CD14-positive monocyte (primary cell): ENCODE data around the gene SPN. TPM values are rescaled to one million over a fixed set of nuclear protein-coding genes. Genes with fewer than 3 reads are reported as not detected.
"Not testable (repeated sequence)": the region's sequence is repeated elsewhere in the genome, so short reads cannot be mapped to it uniquely, and the experiment has no call there.

Experiments
- DNase-seq, 3 donors: peaks; one replicate each; pipeline ENCODE4 v3.0.0-alpha.2; 2011 to 2022
- H2AFZ ChIP-seq: 2 replicates; pipeline ENCODE4 v1.6.0; 2012; ENCODE audit warnings: mild to moderate bottlenecking, low read depth, low read length, inconsistent platforms; ENCODE audit not compliant: insufficient read depth, poor library complexity, severe bottlenecking
- H3K27ac ChIP-seq, 2 donors: 1 replicate in 1 of 2; 2 replicates in 1 of 2; pipeline ENCODE4 v1.5.1; 2012 to 2013; ENCODE audit warnings: low read length in 2 of 2, control low read depth in 1 of 2, inconsistent platforms in 1 of 2, low read depth in 1 of 2, mild to moderate bottlenecking in 1 of 2
- H3K27me3 ChIP-seq, 2 donors: one replicate each; pipeline versions ENCODE4 v1.6.0 to v1.6.1; 2011 to 2013; ENCODE audit warnings: low read length in 2 of 2; ENCODE audit not compliant: control insufficient read depth in 2 of 2, insufficient read depth in 2 of 2
- H3K36me3 ChIP-seq, 2 donors: replicated peaks in 1 of 2; 1 replicate in 1 of 2; 2 replicates in 1 of 2; pipeline versions ENCODE4 v1.5.1 to v1.6.1; 2012 to 2013; ENCODE audit warnings: low read length in 2 of 2, control low read depth in 1 of 2, inconsistent platforms in 1 of 2, mild to moderate bottlenecking in 1 of 2; ENCODE audit not compliant: insufficient read depth in 2 of 2, control insufficient read depth in 1 of 2
- H3K4me1 ChIP-seq, 2 donors: 1 replicate in 1 of 2; 2 replicates in 1 of 2; pipeline versions ENCODE4 v1.5.1 to v1.6.1; 2012 to 2013; ENCODE audit warnings: low read length in 2 of 2, control low read depth in 1 of 2, inconsistent platforms in 1 of 2, mild to moderate bottlenecking in 1 of 2, moderate library complexity in 1 of 2; ENCODE audit not compliant: insufficient read depth in 2 of 2, control insufficient read depth in 1 of 2
- H3K4me2 ChIP-seq: replicated peaks from 2 replicates; pipeline ENCODE3; 2012; ENCODE audit warnings: low read length, moderate library complexity, mild to moderate bottlenecking; ENCODE audit not compliant: poor library complexity, severe bottlenecking; ENCODE audit errors: extremely low read depth
- H3K4me3 ChIP-seq, 3 experiments: fragments of 200-600 bp in 1 of 3; sonication (generic) in 1 of 3; replicated peaks in 1 of 3; 1 replicate in 2 of 3; 2 replicates in 1 of 3; pipeline ENCODE4 v1.5.1; 2011 to 2013; ENCODE audit warnings: low read length in 3 of 3, mild to moderate bottlenecking in 3 of 3, control low read depth in 2 of 3, low read depth in 2 of 3, inconsistent platforms in 1 of 3, moderate library complexity in 1 of 3
- H3K79me2 ChIP-seq: 2 replicates; pipeline ENCODE4 v1.6.0; 2012; ENCODE audit warnings: mild to moderate bottlenecking, control low read depth, inconsistent platforms, low read length, moderate library complexity; ENCODE audit not compliant: insufficient read depth
- H3K9ac ChIP-seq: 2 replicates; pipeline ENCODE4 v1.6.0; 2017; ENCODE audit warnings: low read length, mild to moderate bottlenecking; ENCODE audit not compliant: insufficient read depth, poor library complexity, severe bottlenecking
- H3K9me3 ChIP-seq, 2 donors: replicated peaks in 1 of 2; 1 replicate in 1 of 2; 2 replicates in 1 of 2; pipeline versions ENCODE4 v1.5.1 to v1.6.1; 2012 to 2013; ENCODE audit warnings: low read length in 2 of 2, control low read depth in 1 of 2; ENCODE audit not compliant: control insufficient read depth in 1 of 2, insufficient read depth in 1 of 2
- H4K20me1 ChIP-seq: 2 replicates; pipeline ENCODE4 v1.6.0; 2012; ENCODE audit warnings: mild to moderate bottlenecking, low read length, control low read depth, moderate library complexity; ENCODE audit not compliant: insufficient read depth
- H3K27ac Mint-ChIP-seq, 7 donors: one replicate each; pipeline ENCODE4 v1.8.0; 2020; ENCODE audit warnings: mild to moderate bottlenecking in 7 of 7, mixed read lengths in 7 of 7, moderate library complexity in 6 of 7, inconsistent platforms in 2 of 7
- H3K27me3 Mint-ChIP-seq, 3 donors: one replicate each; pipeline ENCODE4 v1.8.0; 2021 to 2022; ENCODE audit warnings: low read depth in 3 of 3, mild to moderate bottlenecking in 3 of 3, mixed read lengths in 3 of 3, moderate library complexity in 3 of 3, inconsistent platforms in 1 of 3
- H3K36me3 Mint-ChIP-seq, 2 donors: one replicate each; pipeline ENCODE4 v1.8.0; 2020; ENCODE audit warnings: mixed read lengths in 2 of 2, inconsistent platforms in 1 of 2, mild to moderate bottlenecking in 1 of 2
- H3K4me1 Mint-ChIP-seq: one replicate; pipeline ENCODE4 v1.8.0; 2020; ENCODE audit warnings: mild to moderate bottlenecking, mixed read lengths
- H3K4me3 Mint-ChIP-seq, 2 donors: one replicate each; pipeline ENCODE4 v1.8.0; 2020; ENCODE audit warnings: mild to moderate bottlenecking in 2 of 2, mixed read lengths in 2 of 2, moderate library complexity in 1 of 2
- H3K9me3 Mint-ChIP-seq, 7 donors: one replicate each; pipeline ENCODE4 v1.8.0; 2020 to 2022; ENCODE audit warnings: mixed read lengths in 7 of 7, mild to moderate bottlenecking in 6 of 7, moderate library complexity in 6 of 7, inconsistent platforms in 2 of 7
- CTCF ChIP-seq: fragments of 200-600 bp; IDR thresholded peaks from one replicate; pipeline ENCODE4 v1.8.0; 2022; ENCODE audit warnings: antibody characterized with exemption, mild to moderate bottlenecking
- WGBS: methylation state at CpG from one replicate; pipeline ENCODE4 v1.1.5; 2013; ENCODE audit warnings: missing lambda C conversion rate; ENCODE audit not compliant: insufficient coverage; 5-methylcytosine and 5-hydroxymethylcytosine counted together
- intact Hi-C, 2 donors: fragments of 100-400 bp; cut with micrococcal nuclease; formaldehyde crosslinking; loops; one replicate each; pipeline versions ENCODE4 v1.15.0 to v1.15.1; 2023
- polyA minus RNA-seq: library from RNA; depleted of rRNA, polyadenylated mRNA; stranded (reverse); fragments of >200 nt; gene quantifications from 2 replicates; pipeline ENCODE4 v1.2.3, GENCODE V29; 2012
- polyA plus RNA-seq, 3 donors: library from polyadenylated mRNA; depleted of rRNA in 1 of 3; unstranded in 2 of 3; stranded (reverse) in 1 of 3; fragments of 300-500 nt in 2 of 3; fragments of >200 nt in 1 of 3; fragmentation: Illumina TruSeq in 2 of 3; gene quantifications; 1 replicate in 2 of 3; 2 replicates in 1 of 3; pipeline ENCODE4 v1.2.3, GENCODE V29; 2012 to 2021
- total RNA-seq, 12 experiments: library from RNA in 1 of 12; stranded (reverse) in 1 of 12; fragments of 120-200 nt in 1 of 12; gene quantifications; one replicate each; pipeline ENCODE4 v1.2.4 and lab custom pipeline; 2013 to 2026; ENCODE audit warnings: mixed read lengths in 6 of 12, inconsistent platforms in 1 of 12

Gene SPN
- 81.8 TPM for total RNA-seq (2013)
- polyA plus RNA-seq (10 to 100 TPM; 42.4 to 71.0 (median 46.6) TPM), polyA minus RNA-seq (46.8 and 88.8 TPM in 2 replicates), total RNA-seq (lab: John Stamatoyannopoulos, UW) (4.3 to 99.0 (median 72.1) reads per million in 11 experiments)

- peaks cover 0 to 5% (median 0%) of the 10 kb centered on the region in 3 donors for H3K27me3 Mint-ChIP-seq
- TF ChIP-seq CTCF, result no peak
- Histone ChIP-seq H3K36me3 (no peaks in the 10 kb centered on the region), H3K4me3 (peak within 1 kb of the TSS; percentile 52 to 97 (median 71)), H3K4me2 (peak within 1 kb of the TSS; percentile 95), H4K20me1 (peaks cover 49% of the 10 kb centered on the region), H3K9ac (peak within 1 kb of the TSS; percentile 78), H2AFZ (peak within 1 kb of the TSS; percentile 75), H3K27me3 (no peaks in the 10 kb centered on the region), H3K27ac (peak within 1 kb of the TSS; percentile 76 to 86), H3K9me3 (no peaks in the 10 kb centered on the region), H3K79me2 (peaks cover 57% of the 10 kb centered on the region), H3K4me1 (peaks cover 60 to 68% of the 10 kb centered on the region in 2 donors)
- peak in 2 of 3 donors; percentile 14 to 32 for DNase-seq
- intact Hi-C loops, result loop anchor here (10.0 kb wide), 2 partner anchors 58 to 68 kb away; no protein-coding TSS in a partner anchor
- H3K36me3 Mint-ChIP-seq, result peaks cover 8 to 15% of the 10 kb centered on the region in 2 donors
- peaks cover 68% of the 10 kb centered on the region for H3K4me1 Mint-ChIP-seq
- H3K4me3 Mint-ChIP-seq, result peak within 1 kb of the TSS; percentile 93 to 96
- H3K9me3 Mint-ChIP-seq, result no peaks in the 10 kb centered on the region
- H3K27ac Mint-ChIP-seq, result peak within 1 kb of the TSS; percentile 88 to 98 (median 94)
- WGBS, result under 1% methylated on average over 9 of the region's 18 CpGs
These were observed at the start of gene SPN for GRCh38 chr16:29663016-29663806. Gene SPN (plus strand): TSS chr16:29663247. CDS start chr16:29663729, 482 bp downstream.

GRCh38 chr16:29613307-29614057 is 49.6 kb upstream of the SPN start:
- peak overlapping the region; percentile 38 to 66 (median 40) for H3K4me3 ChIP-seq
- DNase-seq, result peak; percentile 78 to 89 (median 84)
- H3K79me2 ChIP-seq, H3K36me3 ChIP-seq, H3K27me3 Mint-ChIP-seq, H3K9me3 Mint-ChIP-seq, H3K36me3 Mint-ChIP-seq, H3K9me3 ChIP-seq, H3K27me3 ChIP-seq, intact Hi-C loops, H4K20me1 ChIP-seq: not testable (repeated sequence)
- H3K9ac ChIP-seq, result peak overlapping the region; percentile 69
- H2AFZ ChIP-seq, result peak overlapping the region; percentile 53
- Mint-ChIP-seq H3K4me3 (peak overlapping the region; percentile 79 to 80), H3K27ac (peak overlapping the region; percentile 67 to 92 (median 89)), H3K4me1 (peaks cover 15% of the 10 kb centered on the region)
- H3K4me2 ChIP-seq, result peak overlapping the region; percentile 36
- under 1% methylated on average over 81 of the region's 100 CpGs for WGBS
- H3K4me1 ChIP-seq, result peaks cover 25 to 29% of the 10 kb centered on the region in 2 donors
- peak overlapping the region; percentile 61 to 78 for H3K27ac ChIP-seq

DNA sequence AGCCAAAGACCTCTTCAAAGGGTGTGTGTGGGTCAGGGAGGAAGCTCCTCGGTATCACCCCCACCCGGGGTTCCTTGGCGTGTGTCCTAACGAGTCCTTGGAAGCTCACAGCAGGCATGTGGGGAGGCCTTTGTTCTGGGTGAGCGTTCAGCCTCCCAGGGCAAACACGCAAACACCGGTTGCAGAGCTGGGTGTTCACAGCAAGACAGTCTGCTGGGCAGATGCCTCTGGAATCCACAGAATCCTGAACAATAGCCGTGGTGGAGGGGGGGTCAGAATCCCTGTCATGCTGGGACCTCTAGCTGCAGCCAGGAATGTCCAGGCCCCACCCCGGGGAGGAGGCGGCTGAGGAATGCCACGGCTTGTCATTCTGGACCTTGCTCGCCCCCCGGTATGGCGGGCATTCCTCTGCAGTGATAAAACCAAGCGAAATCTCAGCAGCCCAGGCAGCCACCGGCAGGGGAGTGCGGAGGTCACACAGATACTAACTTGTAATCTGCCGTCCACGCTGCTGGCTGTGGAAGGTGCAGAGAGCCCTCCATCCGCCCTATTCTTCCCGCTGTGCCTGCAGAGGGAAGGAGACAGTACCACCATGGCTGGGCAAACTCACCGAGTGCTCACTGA is 48.2 kb upstream of the SPN start:
- H3K9me3 ChIP-seq, H3K4me3 ChIP-seq, H3K79me2 ChIP-seq, DNase-seq, H3K9ac ChIP-seq, H3K36me3 Mint-ChIP-seq, H4K20me1 ChIP-seq, H3K36me3 ChIP-seq, H3K27ac ChIP-seq, H3K9me3 Mint-ChIP-seq, H3K4me3 Mint-ChIP-seq, H3K27me3 Mint-ChIP-seq, H2AFZ ChIP-seq, intact Hi-C loops, H3K4me2 ChIP-seq, H3K27me3 ChIP-seq: not testable (repeated sequence)
- Mint-ChIP-seq H3K4me1 (peaks cover 21% of the 10 kb centered on the region), H3K27ac (peak overlapping the region in 1 of 7 donors; percentile 24)
- H3K4me1 ChIP-seq, result peaks cover 32 to 38% of the 10 kb centered on the region in 2 donors
- 95% methylated on average over 11 of the region's 22 CpGs for WGBS
